SK-N-SH (cell line): ENCODE data around the gene PHAF1. TPM values are rescaled to one million over a fixed set of nuclear protein-coding genes. Genes with fewer than 3 reads are reported as not detected.

Experiments
- CTCF ChIA-PET: fragments of 300-600, 350-600 bp; formaldehyde crosslinking; extraction: SDS; loops from one replicate; lab custom pipeline; 2021; lab: Yijun Ruan, JAX
- POLR2A ChIA-PET: fragments of 350-600 bp; sonication (Branson Sonifier 250); formaldehyde crosslinking; extraction: SDS; loops from one replicate; lab custom pipeline; 2020; ENCODE audit warnings: antibody characterized with exemption, inconsistent platforms; lab: Yijun Ruan, JAX
- DNase-seq: peaks from one replicate; pipeline ENCODE4 v3.0.0; 2012
- H2AFZ ChIP-seq: fragments of 200-600 bp; sonication (generic); 2 replicates; pipeline ENCODE4 v1.8.1; 2016; ENCODE audit warnings: antibody characterized with exemption, mild to moderate bottlenecking, low read depth
- H3F3A ChIP-seq: fragments of 200-600 bp; sonication (generic); replicated peaks from 2 replicates; pipeline ENCODE3; 2016; ENCODE audit warnings: antibody characterized with exemption, mild to moderate bottlenecking; ENCODE audit not compliant: insufficient read depth
- H3K27ac ChIP-seq, 2 experiments: fragments of 200-500 bp in 1 of 2; fragments of 200-600 bp in 1 of 2; sonication (Bioruptor generic) in 1 of 2; sonication (generic), shearing (Covaris generic) in 1 of 2; 2 replicates each; pipeline versions ENCODE4 v1.5.1 to v1.6.1; 2014 to 2016; ENCODE audit warnings: low read depth in 2 of 2, inconsistent platforms in 1 of 2, low read length in 1 of 2, mild to moderate bottlenecking in 1 of 2, mixed read lengths in 1 of 2
- H3K27me3 ChIP-seq: fragments of 200-600 bp; sonication (generic), shearing (Covaris generic); 2 replicates; pipeline ENCODE4 v1.6.1; 2016; ENCODE audit warnings: mixed run types; ENCODE audit not compliant: insufficient read depth
- H3K36me3 ChIP-seq, 2 experiments: fragments of 200-500 bp in 1 of 2; fragments of 200-600 bp in 1 of 2; sonication (Bioruptor generic) in 1 of 2; sonication (generic) in 1 of 2; replicated peaks in 1 of 2; 2 replicates each; pipeline versions ENCODE3 to v1.5.1; 2014 to 2016; ENCODE audit warnings: low read length in 1 of 2, mild to moderate bottlenecking in 1 of 2; ENCODE audit not compliant: insufficient read depth in 2 of 2, control insufficient read depth in 1 of 2
- H3K4me1 ChIP-seq, 2 experiments: fragments of 200-500 bp in 1 of 2; fragments of 200-600 bp in 1 of 2; sonication (Bioruptor generic) in 1 of 2; sonication (generic), shearing (Covaris generic) in 1 of 2; 2 replicates each; pipeline versions ENCODE4 v1.5.1 to v1.6.1; 2014 to 2016; ENCODE audit warnings: low read depth in 1 of 2, low read length in 1 of 2, mixed run types in 1 of 2; ENCODE audit not compliant: insufficient read depth in 2 of 2, control insufficient read depth in 1 of 2
- H3K4me2 ChIP-seq: fragments of 200-600 bp; sonication (generic), shearing (Covaris generic); 2 replicates; pipeline ENCODE4 v1.6.1; 2017; ENCODE audit warnings: mixed run types
- H3K4me3 ChIP-seq, 2 experiments: fragments of 200-500 bp in 1 of 2; fragments of 200-600 bp in 1 of 2; sonication (Bioruptor generic) in 1 of 2; sonication (generic), shearing (Covaris generic) in 1 of 2; 2 replicates each; pipeline versions ENCODE4 v1.5.1 to v1.8.1; 2014 to 2016; ENCODE audit warnings: low read depth in 2 of 2, inconsistent platforms in 1 of 2, low read length in 1 of 2, mild to moderate bottlenecking in 1 of 2, mixed read lengths in 1 of 2, moderate library complexity in 1 of 2
- H3K79me2 ChIP-seq: fragments of 200-600 bp; sonication (generic); 2 replicates; pipeline ENCODE4 v1.8.1; 2017; ENCODE audit warnings: mild to moderate bottlenecking; ENCODE audit not compliant: insufficient read depth
- H3K9ac ChIP-seq: fragments of 200-600 bp; sonication (generic); 2 replicates; pipeline ENCODE4 v1.6.1; 2017; ENCODE audit warnings: mixed run types
- H3K9me2 ChIP-seq: fragments of 200-600 bp; sonication (generic); 2 replicates; pipeline ENCODE4 v1.6.1; 2017; ENCODE audit warnings: mixed run types
- H3K9me3 ChIP-seq: fragments of 200-600 bp; sonication (generic); 2 replicates; pipeline ENCODE4 v1.6.1; 2017; ENCODE audit warnings: mixed run types, mild to moderate bottlenecking, moderate library complexity
- H4K20me1 ChIP-seq: fragments of 200-600 bp; sonication (generic); 2 replicates; pipeline ENCODE4 v1.6.1; 2017; ENCODE audit warnings: mild to moderate bottlenecking, mixed run types; ENCODE audit not compliant: insufficient read depth
- CHD2 ChIP-seq: fragments of 150-350 bp; IDR thresholded peaks from 2 replicates; pipeline ENCODE4 v1.6.1; 2018; ENCODE audit warnings: low read length; ENCODE audit not compliant: partially characterized antibody
- CTCF ChIP-seq: fragments of 200-600 bp; sonication (generic); IDR thresholded peaks from 2 replicates; pipeline ENCODE4 v1.6.1; 2017; ENCODE audit warnings: antibody characterized with exemption, mild to moderate bottlenecking, moderate library complexity
- ELF1 ChIP-seq: IDR thresholded peaks from 2 replicates; pipeline ENCODE4 v1.4.0; 2012
- EP300 ChIP-seq, 2 experiments: IDR thresholded peaks; 2 replicates each; pipeline versions ENCODE4 v1.4.0 to v1.6.1; 2012; ENCODE audit warnings: borderline replicate concordance in 1 of 2, low read depth in 1 of 2, low read length in 1 of 2
- EZH2phosphoT487 ChIP-seq: fragments of 200-600 bp; sonication (generic); IDR thresholded peaks from 2 replicates; pipeline ENCODE4 v1.6.1; 2017; ENCODE audit warnings: low read depth, mixed run types, mild to moderate bottlenecking, antibody characterized with exemption, moderate library complexity, borderline replicate concordance
- FOSL2 ChIP-seq: IDR thresholded peaks from 2 replicates; pipeline ENCODE4 v1.4.0; 2012; ENCODE audit warnings: low read depth, mild to moderate bottlenecking, moderate library complexity, borderline replicate concordance
- FOXJ3 ChIP-seq: sonication (generic); formaldehyde crosslinking; IDR thresholded peaks from 2 replicates; pipeline ENCODE4 v1.5.1; 2020; ENCODE audit warnings: mild to moderate bottlenecking, missing genetic modification reagents
- FOXM1 ChIP-seq: IDR thresholded peaks from 2 replicates; pipeline ENCODE4 v1.4.0; 2012; ENCODE audit warnings: low read depth, mild to moderate bottlenecking
- GABPA ChIP-seq: IDR thresholded peaks from 2 replicates; pipeline ENCODE4 v1.4.0; 2012; ENCODE audit warnings: low read depth, mild to moderate bottlenecking
- GATA2 ChIP-seq: sonication (generic); formaldehyde crosslinking; IDR thresholded peaks from 2 replicates; pipeline ENCODE4 v1.5.0; 2020; ENCODE audit warnings: mild to moderate bottlenecking, missing genetic modification reagents
- IRF3 ChIP-seq: fragments of 150-350 bp; IDR thresholded peaks from 2 replicates; pipeline ENCODE4 v1.6.1; 2016; ENCODE audit warnings: mild to moderate bottlenecking, low read depth, low read length
- JUND ChIP-seq: IDR thresholded peaks from 2 replicates; pipeline ENCODE4 v1.4.0; 2012
- NFIC ChIP-seq: IDR thresholded peaks from 2 replicates; pipeline ENCODE4 v1.4.0; 2012; ENCODE audit warnings: borderline replicate concordance
- NRF1 ChIP-seq: IDR thresholded peaks from 2 replicates; pipeline ENCODE4 v1.6.1; 2012; ENCODE audit warnings: low read depth, mild to moderate bottlenecking, low read length
- PBX3 ChIP-seq: IDR thresholded peaks from 2 replicates; pipeline ENCODE4; 2012
- POLR2AphosphoS5 ChIP-seq: IDR thresholded peaks from 2 replicates; pipeline ENCODE4 v1.6.1; 2012; ENCODE audit warnings: low read depth, low read length
- RCOR1 ChIP-seq: fragments of 150-350 bp; IDR thresholded peaks from 2 replicates; pipeline ENCODE4 v1.6.1; 2017; ENCODE audit warnings: antibody characterized with exemption, low read length
- RFX5 ChIP-seq: IDR thresholded peaks from 2 replicates; pipeline ENCODE4 v1.6.1; 2012; ENCODE audit warnings: mild to moderate bottlenecking, improper control_type of control experiment, low read length
- RXRA ChIP-seq: IDR thresholded peaks from 2 replicates; pipeline ENCODE4 v1.4.0; 2012; ENCODE audit warnings: low read depth, mild to moderate bottlenecking, borderline replicate concordance
- SIN3A ChIP-seq: IDR thresholded peaks from 2 replicates; pipeline ENCODE4 v1.6.1; 2012; ENCODE audit warnings: low read depth, mild to moderate bottlenecking, low read length, moderate library complexity, borderline replicate concordance
- TCF12 ChIP-seq: IDR thresholded peaks from 2 replicates; pipeline ENCODE4 v1.4.0; 2012
- TEAD4 ChIP-seq: IDR thresholded peaks from 2 replicates; pipeline ENCODE4 v1.4.0; 2012; ENCODE audit warnings: mild to moderate bottlenecking, borderline replicate concordance; ENCODE audit not compliant: insufficient read depth
- USF1 ChIP-seq: IDR thresholded peaks from 2 replicates; pipeline ENCODE4 v1.4.0; 2012; ENCODE audit warnings: low read depth, borderline replicate concordance
- USF2 ChIP-seq: fragments of 150-350 bp; IDR thresholded peaks from 2 replicates; pipeline ENCODE4 v1.6.1; 2017; ENCODE audit warnings: antibody characterized with exemption, low read length, low read depth, borderline replicate concordance
- ZBTB33 ChIP-seq: IDR thresholded peaks from 2 replicates; pipeline ENCODE4 v1.4.0; 2012; ENCODE audit warnings: low read depth, borderline replicate concordance
- WGBS: methylation state at CpG from one replicate; pipeline ENCODE4 v1.1.6; 2017; ENCODE audit warnings: low lambda C conversion rate; 5-methylcytosine and 5-hydroxymethylcytosine counted together
- polyA plus RNA-seq, 3 experiments: library from polyadenylated mRNA; depleted of rRNA; stranded (reverse); fragments of >200 nt; gene quantifications; 2 replicates each; pipeline ENCODE4 v1.2.3, GENCODE V29; 2012

PHAF1 gene
- polyA plus RNA-seq (2012; rRNA removed) = 17.3 and 22.6 TPM in 2 replicates
- 13.9 and 17.5 TPM in 2 replicates for polyA plus RNA-seq (2012; cell fraction: cytosol; rRNA removed)
- 37.7 and 44.0 TPM in 2 replicates for polyA plus RNA-seq (2012; cell fraction: nucleus; rRNA removed)

- H3K9ac ChIP-seq = peak within 1 kb of the TSS; percentile 73
- H3K4me2 ChIP-seq = peak within 1 kb of the TSS; percentile 98
- ChIA-PET CTCF (interaction anchor here (0.6 to 6.1 kb wide), 6 partner anchors 9 to 175 kb away, joined by 3 to 36 read pairs (median 3); partner anchors contain the start of gene CIAO2B), POLR2A (interaction anchor here (0.6 kb wide), 1 partner anchor 8 kb away, joined by 6 read pairs; no protein-coding TSS in a partner anchor)
- no peaks in the 10 kb centered on the region for H3K36me3 ChIP-seq
- no peaks in the 10 kb centered on the region for H3K27me3 ChIP-seq
- peak within 1 kb of the TSS; percentile 84 to 97 for H3K4me3 ChIP-seq
- H3F3A ChIP-seq = peaks cover 33% of the 10 kb centered on the region
- H3K79me2 ChIP-seq = peaks cover 46% of the 10 kb centered on the region
- no peaks in the 10 kb centered on the region for H3K9me3 ChIP-seq
- H2AFZ ChIP-seq = peak within 1 kb of the TSS; percentile 92; the same call in 1 of the 2 replicates
- H3K9me2 ChIP-seq = no peaks in the 10 kb centered on the region
- peaks cover 10 to 23% of the 10 kb centered on the region in 2 experiments; a peak in 1 of 4 replicates for H3K4me1 ChIP-seq
- H4K20me1 ChIP-seq = no peaks in the 10 kb centered on the region; the same call in 1 of the 2 replicates
- H3K27ac ChIP-seq = peak within 1 kb of the TSS; percentile 38 to 75; a peak in 3 of 4 replicates
- WGBS = 8% methylated on average over 39 of the region's 63 CpGs
- peak; percentile 100 for DNase-seq
- no peak for TF ChIP-seq SIN3A
- TF ChIP-seq FOXJ3 (CRISPR knock-in tag) = no peak
- no peak for TF ChIP-seq PBX3
- no peak for TF ChIP-seq RCOR1
- peak in 1 of 2 experiments; percentile 36; a peak in 1 of 4 replicates for TF ChIP-seq EP300 (IDR thresholded peaks at IDR 0.05; ENCODE audit: borderline replicate concordance in 1 of 2, low read depth in 1 of 2, low read length in 1 of 2)
- TF ChIP-seq TCF12 = no peak
- peak; percentile 93 for TF ChIP-seq POLR2AphosphoS5
- no peak for TF ChIP-seq IRF3
- no peak for TF ChIP-seq ELF1
- TF ChIP-seq ZBTB33 = no peak
- no peak for TF ChIP-seq FOSL2
- TF ChIP-seq NRF1 = peak; percentile 82
- TF ChIP-seq FOXM1 = no peak
- TF ChIP-seq NFIC = no peak
- no peak for TF ChIP-seq GABPA
- TF ChIP-seq CTCF = no peak
- TF ChIP-seq USF2 = no peak
- TF ChIP-seq GATA2 (CRISPR knock-in tag) = no peak
- no peak for TF ChIP-seq JUND
- no peak for TF ChIP-seq TEAD4
- TF ChIP-seq RFX5 = no peak
- TF ChIP-seq EZH2phosphoT487 = no peak
- no peak for TF ChIP-seq USF1
- no peak for TF ChIP-seq RXRA
- TF ChIP-seq CHD2 = peak; percentile 33
Measured at GRCh38 chr16:67109407-67110135, at the start of gene PHAF1. TSS of gene PHAF1 (plus strand) at chr16:67109941. CDS start at chr16:67110176, 235 bp downstream.
